ENCODE data around the gene HLX.

The HLX gene

DNA sequence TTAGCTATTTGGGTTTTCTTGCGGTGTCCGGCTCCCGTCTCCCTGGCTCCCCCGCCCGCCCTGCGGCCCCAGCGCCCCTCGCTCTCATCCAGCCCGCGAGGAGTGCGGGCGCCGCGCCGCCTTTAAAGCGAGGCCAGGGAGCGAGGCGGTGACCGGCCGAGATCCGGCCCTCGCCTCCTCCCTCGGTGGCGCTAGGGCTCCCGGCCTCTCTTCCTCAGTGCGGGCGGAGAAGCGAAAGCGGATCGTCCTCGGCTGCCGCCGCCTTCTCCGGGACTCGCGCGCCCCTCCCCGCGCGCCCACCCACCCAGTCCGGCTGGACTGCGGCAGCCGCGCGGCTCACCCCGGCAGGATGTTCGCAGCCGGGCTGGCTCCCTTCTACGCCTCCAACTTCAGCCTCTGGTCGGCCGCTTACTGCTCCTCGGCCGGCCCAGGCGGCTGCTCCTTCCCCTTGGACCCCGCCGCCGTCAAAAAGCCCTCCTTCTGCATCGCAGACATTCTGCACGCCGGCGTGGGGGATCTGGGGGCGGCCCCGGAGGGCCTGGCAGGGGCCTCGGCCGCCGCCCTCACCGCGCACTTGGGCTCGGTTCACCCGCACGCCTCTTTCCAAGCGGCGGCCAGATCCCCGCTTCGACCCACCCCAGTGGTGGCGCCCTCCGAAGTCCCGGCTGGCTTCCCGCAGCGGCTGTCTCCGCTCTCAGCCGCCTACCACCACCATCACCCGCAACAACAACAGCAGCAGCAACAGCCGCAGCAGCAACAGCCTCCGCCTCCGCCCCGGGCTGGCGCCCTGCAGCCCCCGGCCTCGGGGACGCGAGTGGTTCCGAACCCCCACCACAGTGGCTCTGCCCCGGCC lies 492 bp downstream of the HLX start:
- Histone ChIP-seq H3K4me1 (peaks cover 40 to 79% (median 62%) of the 10 kb centered on the region in 10 experiments), H3K4me3 (peak overlapping the region; percentile 84 to 99 (median 94)), H3K4me2 (peak overlapping the region; percentile 22 to 97 (median 88); a peak in 21 of 22 replicates), H3K27ac (peak overlapping the region; percentile 97 to 100 (median 99)), H3K9me3 (replicated peaks in 1 of 11) (peaks cover 0 to 29% (median 10%) of the 10 kb centered on the region in 11 experiments; a peak in 10 of 22 replicates), H3K27me3 (peaks cover 0 to 87% (median 64%) of the 10 kb centered on the region in 11 experiments; a peak in 17 of 22 replicates), H3K36me3 (peaks cover 35 to 42% (median 41%) of the 10 kb centered on the region in 11 experiments), H4K20me1 (peaks cover 4 to 20% (median 14%) of the 10 kb centered on the region in 11 experiments; a peak in 21 of 22 replicates), H3K9ac (peak overlapping the region; percentile 96 to 100 (median 100))
- no peak for TF ChIP-seq Cebpa-rat (IDR thresholded peaks at IDR 0.05)

DNA sequence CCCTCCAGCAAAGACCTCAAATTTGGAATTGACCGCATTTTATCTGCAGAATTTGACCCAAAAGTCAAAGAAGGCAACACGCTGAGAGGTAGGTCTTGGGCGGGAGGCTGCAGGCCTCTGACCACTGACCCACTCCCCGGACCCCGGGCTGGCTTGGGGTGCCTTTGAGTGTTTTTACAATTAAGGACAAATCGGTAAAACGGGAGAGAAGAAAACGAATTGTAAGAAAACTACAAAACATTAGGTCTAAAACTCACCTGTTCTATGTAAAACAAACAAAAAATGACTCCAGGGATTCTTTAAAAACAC lies 1.1 kb downstream of the HLX start:
- H3K4me3 ChIP-seq: peak overlapping the region; percentile 84 to 99 (median 94)
- peaks cover 40 to 79% (median 62%) of the 10 kb centered on the region in 10 experiments for H3K4me1 ChIP-seq
- peaks cover 9 to 25% (median 20%) of the 10 kb centered on the region in 11 experiments; a peak in 21 of 22 replicates for H4K20me1 ChIP-seq
- H3K4me2 ChIP-seq: peak overlapping the region; percentile 22 to 97 (median 88); a peak in 21 of 22 replicates
- peaks cover 41 to 48% (median 47%) of the 10 kb centered on the region in 11 experiments for H3K36me3 ChIP-seq
- peaks cover 0 to 86% (median 64%) of the 10 kb centered on the region in 11 experiments; a peak in 17 of 22 replicates for H3K27me3 ChIP-seq
- peaks cover 0 to 35% (median 13%) of the 10 kb centered on the region in 11 experiments; a peak in 10 of 22 replicates for H3K9me3 ChIP-seq (replicated peaks in 1 of 11)
- peak overlapping the region; percentile 96 to 100 (median 100) for H3K9ac ChIP-seq
- TF ChIP-seq Cebpa-rat (IDR thresholded peaks at IDR 0.05): no peak
- peak overlapping the region; percentile 97 to 100 (median 99) for H3K27ac ChIP-seq

DNA sequence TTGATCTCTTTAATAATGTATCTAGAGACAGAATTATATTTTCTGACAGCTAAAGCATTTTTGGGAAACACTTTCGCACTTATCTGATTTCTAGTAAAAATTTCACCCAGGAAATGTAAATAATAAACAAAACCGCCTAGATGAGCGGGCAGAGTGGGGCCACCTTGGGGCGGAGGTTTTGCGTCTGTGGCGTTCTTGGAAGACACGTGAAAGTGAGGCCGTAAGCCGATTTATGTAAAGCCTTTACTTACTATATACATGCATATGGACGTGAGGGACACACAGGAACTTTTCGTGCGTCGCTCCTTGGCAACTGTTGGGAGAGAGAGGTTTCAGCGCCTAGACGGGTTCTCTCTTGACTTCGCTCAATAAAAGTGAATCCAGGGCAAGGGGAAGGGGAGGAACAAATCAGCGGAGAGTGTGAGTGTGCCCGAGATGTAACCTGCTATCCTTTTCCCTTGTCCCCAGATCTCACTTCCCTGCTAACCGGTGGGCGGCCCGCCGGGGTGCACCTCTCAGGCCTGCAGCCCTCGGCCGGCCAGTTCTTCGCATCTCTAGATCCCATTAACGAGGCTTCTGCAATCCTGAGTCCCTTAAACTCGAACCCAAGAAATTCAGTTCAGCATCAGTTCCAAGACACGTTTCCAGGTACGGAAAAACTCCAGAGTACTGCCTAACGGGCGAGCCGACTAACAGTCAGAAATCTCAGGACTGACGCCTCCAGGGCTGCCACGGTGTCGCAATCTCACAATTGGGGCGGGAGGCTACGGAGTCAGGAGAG lies 1.7 kb downstream of the HLX start:
- TF ChIP-seq Cebpa-rat (IDR thresholded peaks at IDR 0.05): peak; percentile 71 to 94 (median 85); a peak in 20 of 22 replicates
- peaks cover 0 to 86% (median 64%) of the 10 kb centered on the region in 11 experiments; a peak in 17 of 22 replicates for H3K27me3 ChIP-seq
- H3K9ac ChIP-seq: peak overlapping the region; percentile 96 to 100 (median 100)
- peak overlapping the region; percentile 81 to 98 (median 94) for H3K4me2 ChIP-seq
- H3K4me3 ChIP-seq: peak overlapping the region; percentile 84 to 99 (median 94)
- H3K4me1 ChIP-seq: peaks cover 40 to 79% (median 62%) of the 10 kb centered on the region in 10 experiments
- H4K20me1 ChIP-seq: peaks cover 9 to 31% (median 26%) of the 10 kb centered on the region in 11 experiments; a peak in 21 of 22 replicates
- peaks cover 47 to 54% (median 53%) of the 10 kb centered on the region in 11 experiments for H3K36me3 ChIP-seq
- H3K27ac ChIP-seq: peak overlapping the region; percentile 97 to 100 (median 99)
- H3K9me3 ChIP-seq (replicated peaks in 1 of 11): peaks cover 0 to 41% (median 13%) of the 10 kb centered on the region in 11 experiments; a peak in 11 of 22 replicates

DNA sequence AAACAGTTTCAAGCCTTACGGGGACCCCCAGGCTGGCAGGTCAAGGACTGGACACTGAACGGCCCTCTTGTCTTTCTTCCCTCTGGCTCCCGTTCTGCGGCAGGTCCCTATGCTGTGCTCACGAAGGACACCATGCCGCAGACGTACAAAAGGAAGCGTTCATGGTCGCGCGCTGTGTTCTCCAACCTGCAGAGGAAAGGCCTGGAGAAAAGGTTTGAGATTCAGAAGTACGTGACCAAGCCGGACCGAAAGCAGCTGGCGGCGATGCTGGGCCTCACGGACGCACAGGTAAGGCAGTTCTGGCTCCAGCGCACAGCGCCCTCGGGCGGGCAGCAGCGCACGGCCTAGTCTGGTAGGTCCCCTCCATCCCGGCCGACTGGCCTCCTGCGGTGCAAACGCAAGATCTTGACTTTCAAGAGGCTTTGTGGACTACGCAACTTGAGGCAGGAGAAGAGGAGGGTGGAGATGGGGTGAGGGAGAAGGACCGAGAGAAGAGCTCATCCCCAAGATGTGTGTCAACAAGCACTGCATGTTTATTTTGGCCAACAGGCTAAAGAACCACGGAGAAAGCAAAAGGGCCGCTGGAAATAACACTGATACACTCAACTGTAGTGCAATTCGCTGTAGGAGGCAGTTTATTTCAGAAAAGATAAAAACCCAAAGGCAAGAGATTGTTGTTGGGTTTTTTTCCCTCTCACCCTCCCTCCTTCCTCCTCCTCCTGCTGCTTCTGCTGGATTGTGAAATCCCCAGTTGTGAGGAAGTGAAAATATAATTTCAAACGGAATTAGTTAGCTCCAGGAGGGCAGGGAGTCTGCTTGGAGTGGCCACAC lies 3.0 kb downstream of the HLX start:
- Histone ChIP-seq H3K27me3 (peaks cover 0 to 86% (median 73%) of the 10 kb centered on the region in 11 experiments; a peak in 17 of 22 replicates), H3K4me2 (peak overlapping the region; percentile 81 to 98 (median 94)), H4K20me1 (peaks cover 9 to 45% (median 40%) of the 10 kb centered on the region in 11 experiments; a peak in 21 of 22 replicates), H3K9ac (peak overlapping the region; percentile 96 to 100 (median 100)), H3K9me3 (replicated peaks in 1 of 11) (peaks cover 0 to 47% (median 13%) of the 10 kb centered on the region in 11 experiments; a peak in 12 of 22 replicates), H3K4me1 (peaks cover 48 to 75% (median 66%) of the 10 kb centered on the region in 10 experiments), H3K27ac (peak overlapping the region; percentile 97 to 100 (median 99)), H3K36me3 (peaks cover 56 to 67% (median 64%) of the 10 kb centered on the region in 11 experiments), H3K4me3 (peak overlapping the region; percentile 84 to 99 (median 94))
- peak; percentile 72 to 95 (median 91); a peak in 21 of 22 replicates for TF ChIP-seq Cebpa-rat (IDR thresholded peaks at IDR 0.05)

DNA sequence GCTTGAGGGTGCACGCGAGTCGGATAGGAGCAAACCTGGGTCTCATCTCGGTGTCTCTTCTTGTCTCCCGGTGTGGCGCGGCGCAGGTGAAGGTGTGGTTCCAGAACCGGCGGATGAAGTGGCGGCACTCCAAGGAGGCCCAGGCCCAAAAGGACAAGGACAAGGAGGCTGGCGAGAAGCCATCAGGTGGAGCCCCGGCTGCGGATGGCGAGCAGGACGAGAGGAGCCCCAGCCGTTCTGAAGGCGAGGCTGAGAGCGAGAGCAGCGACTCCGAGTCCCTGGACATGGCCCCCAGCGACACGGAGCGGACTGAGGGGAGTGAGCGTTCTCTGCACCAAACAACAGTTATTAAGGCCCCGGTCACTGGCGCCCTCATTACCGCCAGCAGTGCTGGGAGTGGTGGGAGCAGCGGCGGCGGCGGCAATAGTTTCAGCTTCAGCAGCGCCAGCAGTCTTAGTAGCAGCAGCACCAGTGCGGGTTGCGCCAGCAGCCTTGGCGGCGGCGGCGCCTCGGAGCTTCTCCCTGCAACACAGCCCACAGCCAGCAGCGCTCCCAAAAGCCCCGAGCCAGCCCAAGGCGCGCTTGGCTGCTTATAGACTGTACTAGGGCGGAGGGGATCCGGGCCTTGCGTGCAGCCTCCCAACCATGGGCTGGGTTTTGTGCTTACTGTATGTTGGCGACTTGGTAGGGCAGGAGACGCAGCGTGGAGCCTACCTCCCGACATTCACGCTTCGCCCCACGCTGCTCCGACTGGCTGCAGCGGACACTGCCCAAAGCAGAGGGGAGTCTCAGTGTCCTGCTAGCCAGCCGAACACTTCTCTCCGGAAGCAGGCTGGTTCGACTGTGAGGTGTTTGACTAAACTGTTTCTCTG lies 5.1 kb downstream of the HLX start:
- Histone ChIP-seq H3K4me2 (peak overlapping the region; percentile 81 to 98 (median 94)), H4K20me1 (peaks cover 9 to 48% (median 40%) of the 10 kb centered on the region in 11 experiments; a peak in 21 of 22 replicates), H3K4me3 (peak overlapping the region in 9 of 10 experiments; percentile 84 to 99 (median 95); a peak in 17 of 20 replicates), H3K9me3 (replicated peaks in 1 of 11) (peaks cover 0 to 47% (median 13%) of the 10 kb centered on the region in 11 experiments; a peak in 12 of 22 replicates), H3K4me1 (peaks cover 54 to 64% (median 61%) of the 10 kb centered on the region in 10 experiments), H3K27ac (peak overlapping the region; percentile 97 to 100 (median 99); a peak in 21 of 22 replicates), H3K36me3 (peaks cover 56 to 67% (median 64%) of the 10 kb centered on the region in 11 experiments), H3K27me3 (peaks cover 13 to 86% (median 73%) of the 10 kb centered on the region in 11 experiments), H3K9ac (peak overlapping the region; percentile 96 to 100 (median 100); a peak in 20 of 22 replicates)
- no peak for TF ChIP-seq Cebpa-rat (IDR thresholded peaks at IDR 0.05)

DNA sequence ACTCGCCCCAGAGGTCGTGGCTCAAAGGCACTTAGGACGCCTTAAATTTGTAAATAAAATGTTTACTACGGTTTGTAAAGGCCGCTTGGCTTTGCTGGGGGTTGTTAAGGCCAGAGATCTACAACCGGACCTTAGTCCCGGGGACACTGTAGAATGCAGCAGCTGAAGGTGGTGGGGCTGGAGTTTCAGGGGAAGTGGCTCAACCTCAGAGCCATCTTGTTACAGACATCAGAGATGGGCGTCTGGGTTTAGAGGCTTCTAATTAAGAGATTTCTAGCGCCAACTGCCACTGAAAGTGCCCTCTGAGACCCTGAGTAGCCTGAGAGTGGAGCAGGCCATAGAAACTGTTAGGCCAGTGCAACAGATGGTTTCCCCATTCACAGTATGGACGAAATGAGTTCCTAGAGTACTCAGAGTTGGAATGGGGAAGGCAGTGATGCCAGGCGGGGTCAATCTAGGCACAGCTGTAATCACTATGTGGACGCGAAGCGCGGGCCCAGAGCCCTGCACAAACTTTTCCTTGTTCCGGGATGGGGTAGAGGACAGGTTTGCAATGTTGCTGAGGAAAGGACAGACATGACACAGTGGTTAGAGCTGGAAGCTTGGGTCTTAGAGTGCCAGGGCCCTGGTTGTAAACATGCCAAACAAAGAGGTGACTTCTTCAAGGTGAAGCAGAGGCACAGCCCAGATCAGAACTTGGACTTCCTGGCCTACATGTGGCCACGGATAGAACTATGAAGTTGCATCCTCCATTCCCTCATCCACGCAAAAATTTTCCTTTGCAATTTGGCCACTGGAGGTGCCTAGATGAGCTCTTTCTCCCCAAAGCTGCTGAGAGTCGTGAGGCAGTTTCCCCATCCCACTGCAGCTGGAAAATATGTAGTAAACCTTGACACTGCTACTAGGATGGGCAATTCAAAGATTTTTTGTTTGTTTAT lies 6.0 kb downstream of the HLX start:
- H3K4me2 ChIP-seq: peak overlapping the region; percentile 81 to 98 (median 94); a peak in 21 of 22 replicates
- peaks cover 22 to 84% (median 68%) of the 10 kb centered on the region in 11 experiments for H3K27me3 ChIP-seq
- H4K20me1 ChIP-seq: peaks cover 2 to 48% (median 36%) of the 10 kb centered on the region in 11 experiments; a peak in 21 of 22 replicates
- H3K36me3 ChIP-seq: peaks cover 56 to 67% (median 64%) of the 10 kb centered on the region in 11 experiments
- H3K9me3 ChIP-seq (replicated peaks in 1 of 11): peaks cover 0 to 47% (median 13%) of the 10 kb centered on the region in 11 experiments; a peak in 12 of 22 replicates
- H3K4me1 ChIP-seq: peaks cover 54 to 64% (median 61%) of the 10 kb centered on the region in 10 experiments
- peak overlapping the region in 8 of 11 experiments; percentile 97 to 100 (median 100); a peak in 11 of 22 replicates for H3K27ac ChIP-seq
- H3K4me3 ChIP-seq: peak overlapping the region in 7 of 10 experiments; percentile 93 to 99 (median 95); a peak in 10 of 20 replicates
- peak overlapping the region in 9 of 11 experiments; percentile 11 to 100 (median 99); a peak in 11 of 22 replicates for H3K9ac ChIP-seq
- no peak for TF ChIP-seq Cebpa-rat (IDR thresholded peaks at IDR 0.05)

Measured in BLaER1 treated with 17β-estradiol and CSF1 and Interleukin-3, amounts not matched to agents 10 nM and 100 nM (cell line).